ENCODE measurements around the gene PHC2.
A peak's percentile ranks its signal among the peaks of the same experiment; 100 is the strongest.

The PHC2 gene

GRCh38 chr1:33388805-33389771, 41.8 kb downstream of the PHC2 start:
- DNase-seq (ENCODE audit: low spot score) = no peak

- DNase-seq (ENCODE audit: low spot score) = no peak
Observed at GRCh38 chr1:33387625-33388024, 43.3 kb downstream of the PHC2 start.

GRCh38 chr1:33385251-33385650, 45.6 kb downstream of the PHC2 start:
- DNase-seq (ENCODE audit: low spot score) = no peak

GRCh38 chr1:33384040-33384812, 46.7 kb downstream of the PHC2 start:
- DNase-seq (ENCODE audit: low spot score) = no peak

GRCh38 chr1:33383489-33383888, 47.4 kb downstream of the PHC2 start:
- no peak for DNase-seq (ENCODE audit: low spot score)

GRCh38 chr1:33382661-33383415, 48.1 kb downstream of the PHC2 start:
- no peak for DNase-seq (ENCODE audit: low spot score)

GRCh38 chr1:33381977-33382376, 48.9 kb downstream of the PHC2 start:
- no peak for DNase-seq (ENCODE audit: low spot score)

GRCh38 chr1:33380811-33381210, 50.1 kb downstream of the PHC2 start:
- DNase-seq (ENCODE audit: low spot score) = no peak

- DNase-seq (ENCODE audit: low spot score) = peak; percentile 28
Observed at GRCh38 chr1:33379631-33380354, 51.1 kb downstream of the PHC2 start.

- peak; percentile 22 for DNase-seq (ENCODE audit: low spot score)
Observed at GRCh38 chr1:33378976-33379375, 51.9 kb downstream of the PHC2 start.

- no peak for DNase-seq (ENCODE audit: low spot score)
Observed at GRCh38 chr1:33378524-33378923, 52.4 kb downstream of the PHC2 start.

GRCh38 chr1:33377756-33378155, 53.1 kb downstream of the PHC2 start:
- DNase-seq (ENCODE audit: low spot score) = no peak

- DNase-seq (ENCODE audit: low spot score) = no peak
Observed at GRCh38 chr1:33377013-33377412, 53.9 kb downstream of the PHC2 start.

- DNase-seq (ENCODE audit: low spot score) = peak; percentile 29
Observed at GRCh38 chr1:33375316-33375715, 55.6 kb downstream of the PHC2 start.

GRCh38 chr1:33374336-33375105, 56.4 kb downstream of the PHC2 start:
- peak; percentile 76 for DNase-seq (ENCODE audit: low spot score)

GRCh38 chr1:33373606-33374005, 57.3 kb downstream of the PHC2 start:
- DNase-seq (ENCODE audit: low spot score) = no peak

- no peak for DNase-seq (ENCODE audit: low spot score)
Observed at GRCh38 chr1:33372677-33373076, 58.2 kb downstream of the PHC2 start.

- DNase-seq (ENCODE audit: low spot score) = no peak
Observed at GRCh38 chr1:33372162-33372561, 58.7 kb downstream of the PHC2 start.

GRCh38 chr1:33371334-33371733, 59.6 kb downstream of the PHC2 start:
- DNase-seq (ENCODE audit: low spot score) = no peak

- no peak for DNase-seq (ENCODE audit: low spot score)
Observed at GRCh38 chr1:33370827-33371226, 60.1 kb downstream of the PHC2 start.

GRCh38 chr1:33370301-33370700, 60.6 kb downstream of the PHC2 start:
- peak; percentile 71 for DNase-seq (ENCODE audit: low spot score)
